Neuron (in vitro differentiated cells): ENCODE results near the gene C17orf107.
"Not testable (repeated sequence)": the region's sequence is repeated elsewhere in the genome, so short reads cannot be mapped to it uniquely, and the experiment has no call there.

Experiments
- H2AFZ ChIP-seq: one replicate; pipeline ENCODE4 v1.6.1; 2013; ENCODE audit warnings: low read depth, mild to moderate bottlenecking, inconsistent platforms, low read length, moderate library complexity
- H3K27me3 ChIP-seq: one replicate; pipeline ENCODE4 v1.6.1; 2013; ENCODE audit warnings: low read length; ENCODE audit not compliant: insufficient read depth
- H3K36me3 ChIP-seq: one replicate; pipeline ENCODE4 v1.6.1; 2013; ENCODE audit warnings: low read length; ENCODE audit not compliant: insufficient read depth
- H3K4me1 ChIP-seq: one replicate; pipeline ENCODE4 v1.6.1; 2013; ENCODE audit warnings: low read length; ENCODE audit not compliant: insufficient read depth
- H3K4me3 ChIP-seq: 2 replicates; pipeline ENCODE4 v1.5.1; 2013; ENCODE audit warnings: mild to moderate bottlenecking, low read length, moderate library complexity
- H3K9me3 ChIP-seq: one replicate; pipeline ENCODE4 v1.6.1; 2013; ENCODE audit warnings: low read length

The C17orf107 gene

DNA sequence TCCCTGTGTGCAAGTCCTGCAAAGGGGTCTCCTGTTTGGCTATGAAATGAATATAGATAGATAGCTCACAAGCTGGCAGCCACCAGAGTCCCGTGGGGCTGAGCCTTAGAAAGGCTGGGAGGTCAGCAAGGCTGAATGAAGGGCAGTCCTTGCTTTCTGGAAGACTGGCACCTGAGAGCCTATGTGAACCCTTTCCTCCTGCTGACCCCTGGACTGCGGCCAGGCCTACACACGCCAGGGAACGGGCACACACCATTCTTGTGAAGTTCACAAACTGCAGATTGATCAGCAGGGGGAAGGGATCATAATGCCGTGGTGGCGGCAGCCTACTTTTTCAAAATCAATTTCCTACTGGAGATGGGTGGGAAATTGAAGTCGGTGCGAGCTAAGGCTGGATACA, 985 bp upstream of the C17orf107 start:
- Histone ChIP-seq H3K4me3 (no peak overlapping the region), H3K9me3 (peaks cover 15% of the 10 kb centered on the region), H3K36me3 (peaks cover 44% of the 10 kb centered on the region), H3K27me3 (no peaks in the 10 kb centered on the region), H2AFZ (no peak overlapping the region), H3K4me1 (no peaks in the 10 kb centered on the region)

DNA sequence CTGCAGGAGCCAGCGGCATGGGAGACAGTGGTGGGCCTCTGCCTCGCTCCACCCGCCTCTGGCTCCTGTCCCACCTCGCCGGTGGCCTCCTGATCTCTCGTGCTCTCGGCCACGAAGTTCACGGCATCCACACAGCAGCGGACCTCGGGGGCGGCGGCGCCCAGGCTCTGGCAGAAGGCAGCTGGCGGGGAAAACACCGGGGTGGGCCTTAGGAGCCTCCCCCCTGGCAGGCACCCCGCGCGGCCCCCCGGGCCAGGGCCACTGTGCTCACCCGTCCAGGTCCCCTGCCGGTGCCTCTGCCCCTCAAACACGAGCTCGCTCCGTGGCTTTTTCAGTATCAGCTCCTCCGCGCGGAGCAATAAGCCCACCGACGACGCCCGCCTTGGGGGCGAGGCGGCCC, 409 bp upstream of the C17orf107 start:
- Histone ChIP-seq H3K9me3 (peaks cover 15% of the 10 kb centered on the region), H3K4me1 (no peaks in the 10 kb centered on the region), H3K27me3 (no peaks in the 10 kb centered on the region), H3K4me3 (no peak overlapping the region), H3K36me3 (peaks cover 40% of the 10 kb centered on the region), H2AFZ (no peak overlapping the region)

DNA sequence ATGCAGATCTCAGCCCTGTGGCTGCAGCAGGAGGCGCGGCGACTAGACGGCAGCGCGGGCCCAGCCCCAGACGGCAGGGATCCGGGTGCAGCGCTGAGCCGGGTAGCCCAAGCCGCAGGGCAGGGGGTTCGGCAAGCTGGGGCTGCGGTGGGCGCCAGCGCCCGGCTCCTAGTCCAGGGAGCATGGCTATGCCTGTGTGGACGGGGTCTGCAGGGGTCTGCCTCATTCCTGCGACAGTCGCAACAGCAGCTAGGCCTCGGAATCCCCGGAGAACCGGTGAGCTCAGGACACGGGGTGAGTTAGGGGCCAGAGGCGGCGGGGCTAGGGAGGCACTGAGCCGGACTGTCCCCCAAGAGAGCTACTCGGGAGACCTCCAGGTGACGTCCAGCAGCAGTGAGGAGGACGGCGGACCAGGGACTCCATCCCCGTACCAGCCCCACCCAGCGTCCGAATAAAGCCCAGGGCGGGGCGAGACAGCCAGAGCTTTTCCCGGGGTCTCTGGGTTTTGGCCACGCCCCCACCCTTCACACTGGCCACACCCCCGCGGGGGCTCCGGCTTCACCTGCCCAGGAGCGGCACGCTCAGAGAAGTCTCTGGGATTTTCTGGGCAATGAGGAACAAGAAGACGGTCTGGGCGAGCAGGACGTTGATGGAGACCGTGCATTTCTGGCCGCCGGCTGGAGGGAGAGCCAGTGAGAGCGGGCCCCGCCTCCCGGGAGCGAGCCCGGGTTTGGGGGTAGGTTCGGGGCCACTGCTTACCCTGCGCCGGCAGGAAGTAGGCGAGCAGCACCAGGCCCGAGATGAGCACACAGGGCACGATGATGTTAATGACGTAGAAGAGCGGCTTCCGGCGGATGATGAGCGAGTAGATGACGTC, 1.1 kb downstream of the C17orf107 start:
- Histone ChIP-seq H3K27me3 (no peaks in the 10 kb centered on the region), H3K4me1 (no peaks in the 10 kb centered on the region), H3K4me3 (no peak overlapping the region), H2AFZ (no peak overlapping the region), H3K36me3 (peaks cover 25% of the 10 kb centered on the region), H3K9me3 (peaks cover 15% of the 10 kb centered on the region)

DNA sequence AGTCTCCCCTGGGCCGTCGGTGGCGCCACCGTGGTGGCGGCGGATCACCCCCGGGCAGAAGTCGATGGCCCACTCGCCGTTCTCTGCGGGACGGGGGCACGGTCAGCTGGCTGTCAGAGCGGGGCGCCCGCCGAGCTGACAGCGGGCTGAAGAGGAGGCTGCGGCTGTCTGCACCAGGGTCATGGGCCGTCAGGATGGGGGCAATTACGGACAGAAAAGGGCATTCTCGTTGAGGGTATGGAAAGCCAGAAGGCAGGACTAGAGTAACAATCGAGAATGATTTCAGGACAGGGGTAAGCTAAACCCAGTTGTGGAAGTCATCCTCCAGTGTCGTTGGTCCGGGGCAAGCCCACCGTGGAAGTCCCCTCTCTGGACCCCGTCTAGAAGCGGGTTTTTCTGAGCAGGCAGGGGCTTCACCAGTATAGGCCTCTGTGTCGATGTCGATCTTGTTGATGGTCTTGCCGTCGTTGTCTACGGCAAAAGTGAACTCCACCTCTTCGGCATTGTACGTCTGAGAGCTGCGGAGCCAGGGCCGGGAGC, 1.8 kb downstream of the C17orf107 start:
- no peaks in the 10 kb centered on the region for H3K27me3 ChIP-seq
- no peaks in the 10 kb centered on the region for H3K4me1 ChIP-seq
- no peak overlapping the region for H3K4me3 ChIP-seq
- peaks cover 19% of the 10 kb centered on the region for H3K36me3 ChIP-seq
- peaks cover 15% of the 10 kb centered on the region for H3K9me3 ChIP-seq
- no peak overlapping the region for H2AFZ ChIP-seq

DNA sequence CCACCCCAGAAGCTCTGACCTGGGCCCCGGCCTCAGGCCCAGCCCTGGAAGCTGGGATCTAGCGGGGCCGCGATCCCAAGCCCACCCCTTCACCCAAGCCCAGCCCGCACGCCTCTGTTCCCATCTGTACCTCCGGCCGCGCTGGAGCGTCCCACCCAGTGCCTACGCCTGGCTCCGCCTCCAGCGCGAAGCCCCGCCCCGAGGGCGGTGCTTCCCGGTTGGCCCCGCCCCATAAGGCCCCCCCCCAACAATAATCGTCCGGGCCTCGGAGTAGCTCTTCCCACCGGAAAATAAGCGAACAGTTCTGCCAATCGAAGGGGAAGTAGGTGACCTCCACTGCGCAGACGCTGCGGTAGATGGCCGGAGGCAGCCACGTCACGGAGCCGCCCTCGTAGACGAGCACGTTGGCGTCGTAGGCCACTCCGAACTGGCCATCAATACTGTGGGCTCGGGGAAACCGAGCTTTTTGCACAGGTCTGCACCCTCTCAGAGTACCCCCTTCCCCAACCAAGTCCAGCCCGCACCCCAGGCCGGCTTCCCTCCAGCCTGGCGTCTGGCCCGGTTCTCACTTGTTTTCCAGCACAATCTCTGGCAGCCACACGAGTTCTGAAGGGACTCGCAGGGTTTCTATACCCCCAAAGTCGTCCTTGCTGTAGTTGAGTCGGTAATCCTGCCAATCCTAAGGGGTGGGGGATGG, 2.5 kb downstream of the C17orf107 start:
- no peak overlapping the region for H3K4me3 ChIP-seq
- H3K36me3 ChIP-seq: peaks cover 14% of the 10 kb centered on the region
- no peak overlapping the region for H2AFZ ChIP-seq
- H3K9me3 ChIP-seq: peaks cover 15% of the 10 kb centered on the region
- no peaks in the 10 kb centered on the region for H3K4me1 ChIP-seq
- no peaks in the 10 kb centered on the region for H3K27me3 ChIP-seq

DNA sequence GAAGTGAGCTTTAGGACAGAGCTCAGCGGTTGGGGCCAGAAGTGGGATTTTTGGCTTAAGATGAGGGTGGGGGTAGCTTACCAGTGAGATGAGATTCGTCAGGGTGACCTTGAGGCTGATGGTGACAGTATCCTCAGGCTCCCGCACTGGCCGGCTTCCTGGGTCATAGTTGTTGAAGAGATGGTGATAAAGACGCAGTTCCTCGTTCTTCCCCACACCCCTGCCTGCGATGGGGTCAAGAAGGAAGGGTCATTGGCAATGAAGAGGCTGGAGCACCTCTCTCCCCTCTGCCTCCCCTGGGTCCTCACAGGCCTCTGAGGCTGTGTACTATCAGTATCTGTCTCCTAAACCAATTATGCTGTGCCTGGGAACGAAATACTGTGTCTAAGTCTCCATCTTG, 3.2 kb downstream of the C17orf107 start:
- Histone ChIP-seq H3K4me3 (no peak overlapping the region), H2AFZ (no peak overlapping the region)

DNA sequence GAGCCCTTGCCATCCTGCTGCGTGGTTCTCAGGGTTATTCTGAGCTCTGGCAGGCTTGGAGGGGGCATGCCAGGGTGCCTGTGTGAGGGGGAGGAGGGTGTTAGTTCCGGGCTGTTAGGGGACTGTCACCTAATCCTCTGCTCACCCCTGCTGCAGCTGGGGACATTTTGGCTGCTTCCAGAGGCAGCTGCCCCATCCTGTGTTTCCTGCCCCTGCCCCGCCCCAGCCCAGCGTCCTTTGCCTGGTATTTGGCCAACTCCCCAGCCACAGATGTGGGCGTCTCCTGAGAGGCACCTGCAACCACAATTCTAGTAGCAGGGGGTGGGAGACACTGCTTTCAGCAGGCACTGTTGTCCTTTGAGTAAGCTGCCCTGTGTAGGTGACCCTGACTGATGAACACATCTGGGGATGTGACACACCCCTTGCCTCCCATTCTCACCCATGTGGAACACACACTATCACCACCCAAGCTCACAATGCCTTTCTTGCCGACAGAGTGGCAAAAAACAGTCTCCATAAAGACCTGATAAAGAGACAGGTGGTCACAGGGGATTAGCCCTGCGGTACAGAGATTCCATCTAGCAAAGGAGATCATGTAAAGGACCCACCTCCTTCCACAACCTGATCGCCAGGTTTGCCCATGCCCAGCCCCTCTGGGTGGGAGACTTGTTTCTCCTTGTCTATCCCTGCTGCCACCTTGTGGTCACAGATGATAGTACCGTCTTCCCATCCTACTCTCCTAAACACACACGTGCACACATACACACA, 3.9 kb downstream of the C17orf107 start, which contains the start of gene CHRNE:
CHRNE (minus strand) TSS at position 48 of the 768 bp plus-strand sequence; CDS start at position 13, 35 bp downstream.
- H3K4me3 ChIP-seq: no peak within 1 kb of the TSS
- H2AFZ ChIP-seq: no peak within 1 kb of the TSS
- peaks cover 2% of the 10 kb centered on the region for H3K4me1 ChIP-seq
- peaks cover 7% of the 10 kb centered on the region for H3K36me3 ChIP-seq
- H3K27me3 ChIP-seq: no peaks in the 10 kb centered on the region
- peaks cover 15% of the 10 kb centered on the region for H3K9me3 ChIP-seq

More for the DNA sequence above, 3.2 kb downstream of the C17orf107 start:
- Histone ChIP-seq H3K27me3 (no peaks in the 10 kb centered on the region), H3K36me3 (peaks cover 7% of the 10 kb centered on the region), H3K9me3 (peaks cover 15% of the 10 kb centered on the region), H3K4me1 (no peaks in the 10 kb centered on the region)

DNA sequence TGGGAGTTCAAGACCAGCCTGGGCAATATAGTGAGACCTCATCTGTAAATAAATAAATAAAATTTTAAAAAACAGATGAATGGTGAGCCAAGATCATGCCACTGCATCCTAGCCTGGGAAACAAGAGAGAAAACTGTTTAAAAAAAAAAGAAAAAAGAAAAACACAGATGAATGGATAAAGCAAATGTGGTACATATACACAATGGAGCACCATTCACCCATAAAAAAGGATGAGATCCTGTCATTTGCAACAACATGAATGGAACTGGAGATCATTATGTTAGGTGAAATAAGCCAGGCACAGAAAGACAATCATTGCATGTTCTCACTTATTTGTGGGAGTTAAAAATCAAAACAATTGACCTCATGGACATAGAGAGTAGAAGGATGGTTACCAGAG, 7.3 kb downstream of the C17orf107 start:
- not testable (repeated sequence) for H3K36me3 ChIP-seq, H3K4me1 ChIP-seq, H3K9me3 ChIP-seq, H3K27me3 ChIP-seq, H2AFZ ChIP-seq, H3K4me3 ChIP-seq

DNA sequence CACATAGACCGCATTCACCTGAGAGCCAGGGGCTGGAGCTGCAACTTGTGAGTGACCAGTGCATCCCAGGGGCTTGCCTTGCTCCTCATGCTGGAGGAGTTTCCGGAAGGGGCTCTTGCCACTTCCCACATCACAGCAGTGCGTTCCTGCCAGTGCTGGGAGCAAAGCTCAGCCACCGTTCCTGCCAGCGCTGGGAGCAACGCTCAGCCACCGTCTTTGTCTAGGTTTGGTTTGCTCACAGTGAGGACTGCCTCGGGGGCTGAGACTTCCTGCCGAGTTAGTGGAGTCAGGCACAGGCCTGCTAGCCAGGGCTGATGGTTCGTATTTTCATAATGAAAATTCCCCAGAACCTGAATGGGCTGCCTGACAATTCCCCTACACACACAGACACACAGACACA, 9.0 kb downstream of the C17orf107 start:
- Histone ChIP-seq H3K4me1 (peaks cover 8% of the 10 kb centered on the region), H3K4me3 (no peak overlapping the region), H3K36me3 (no peaks in the 10 kb centered on the region), H3K27me3 (no peaks in the 10 kb centered on the region), H3K9me3 (no peaks in the 10 kb centered on the region), H2AFZ (peak overlapping the region; percentile 70)

DNA sequence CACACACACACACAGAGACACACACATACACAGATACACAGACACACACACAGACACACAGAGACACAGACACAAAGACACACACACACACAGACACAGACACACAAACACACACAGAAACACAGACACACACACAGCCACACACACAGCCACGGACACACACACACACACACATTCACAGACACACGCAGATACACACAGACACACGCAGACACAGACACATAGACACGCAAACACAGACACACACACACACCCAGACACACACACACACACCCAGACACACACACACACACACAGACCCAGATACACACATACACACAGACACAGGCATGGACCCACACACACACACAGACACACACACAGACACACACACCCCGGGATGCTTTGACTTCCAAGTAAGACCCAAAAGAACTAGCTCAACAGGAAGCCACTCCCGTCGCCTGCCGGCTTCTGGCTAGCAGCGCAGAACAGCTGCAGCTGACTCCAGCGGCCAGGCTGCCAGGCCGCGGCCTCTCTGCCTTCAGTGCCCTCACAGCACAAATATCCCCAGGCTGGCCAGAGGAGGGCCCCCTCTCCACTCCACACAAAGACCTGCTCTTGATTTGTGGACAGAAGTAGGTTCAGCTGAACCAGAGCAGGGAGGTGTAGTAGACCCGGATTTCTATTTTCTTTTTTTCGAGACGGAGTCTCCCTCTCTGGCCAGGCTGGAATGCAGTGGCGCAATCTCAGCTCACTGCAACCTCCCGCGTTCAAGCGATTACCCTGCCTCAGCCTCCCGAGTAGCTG, 9.6 kb downstream of the C17orf107 start:
- Histone ChIP-seq H3K4me3 (peak overlapping the region; percentile 31), H3K9me3 (no peaks in the 10 kb centered on the region), H3K36me3 (no peaks in the 10 kb centered on the region), H2AFZ (peak overlapping the region; percentile 70), H3K27me3 (no peaks in the 10 kb centered on the region), H3K4me1 (peaks cover 8% of the 10 kb centered on the region)

DNA sequence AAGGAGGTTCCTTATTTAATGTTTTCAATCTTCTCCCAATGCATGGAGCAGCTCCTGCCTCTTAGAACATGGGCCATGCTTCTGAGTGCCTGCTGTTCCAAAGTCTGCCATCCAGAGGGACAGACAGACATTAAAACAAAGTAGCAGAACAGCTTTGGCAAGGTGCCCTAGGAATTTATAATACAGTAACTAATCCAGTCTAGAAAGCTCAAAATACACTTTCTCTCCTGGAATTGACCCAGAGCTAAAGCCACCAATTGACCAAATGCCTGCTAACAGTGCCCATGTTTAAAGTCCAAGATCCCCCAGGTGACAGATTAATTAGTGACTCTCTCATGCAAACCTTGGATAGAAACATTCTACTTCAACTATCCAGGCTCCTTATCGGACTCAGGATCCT, 14.7 kb downstream of the C17orf107 start:
- Histone ChIP-seq H3K4me1 (no peaks in the 10 kb centered on the region), H3K9me3 (no peaks in the 10 kb centered on the region), H2AFZ (no peak overlapping the region), H3K4me3 (no peak overlapping the region), H3K36me3 (no peaks in the 10 kb centered on the region), H3K27me3 (no peaks in the 10 kb centered on the region)

DNA sequence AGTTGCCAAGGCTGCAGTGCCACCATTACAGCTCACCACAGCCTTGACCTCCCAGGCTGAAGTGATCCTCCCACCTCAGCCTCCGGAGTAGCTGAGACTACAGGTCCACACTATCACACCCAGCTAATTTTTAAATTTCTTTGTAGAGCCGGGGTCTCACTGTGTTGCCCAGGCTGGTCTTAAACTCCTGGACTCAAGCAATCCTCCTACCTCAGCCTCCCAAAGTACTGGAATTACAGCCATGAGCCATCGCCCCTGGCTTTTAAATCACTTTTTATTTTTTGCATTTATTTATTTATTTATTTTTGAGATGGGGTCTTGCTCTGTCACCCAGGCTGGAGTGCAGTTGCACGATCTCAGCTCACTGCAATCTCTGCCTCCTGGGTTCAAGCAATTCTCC, 15.2 kb downstream of the C17orf107 start:
- H2AFZ ChIP-seq, H3K9me3 ChIP-seq, H3K27me3 ChIP-seq, H3K4me1 ChIP-seq, H3K4me3 ChIP-seq, H3K36me3 ChIP-seq: not testable (repeated sequence)
